DMS79 treated with DMSO at 0.1 percent for 48 hours (cell line): ENCODE measurements around the gene AFTPH.
A peak's percentile ranks its signal among the peaks of the same experiment; 100 is the strongest.

ENCODE experiments used
- DNase-seq: peaks from one replicate; lab custom pipeline; 2025; lab: John Stamatoyannopoulos, UW

AFTPH gene, protein sequence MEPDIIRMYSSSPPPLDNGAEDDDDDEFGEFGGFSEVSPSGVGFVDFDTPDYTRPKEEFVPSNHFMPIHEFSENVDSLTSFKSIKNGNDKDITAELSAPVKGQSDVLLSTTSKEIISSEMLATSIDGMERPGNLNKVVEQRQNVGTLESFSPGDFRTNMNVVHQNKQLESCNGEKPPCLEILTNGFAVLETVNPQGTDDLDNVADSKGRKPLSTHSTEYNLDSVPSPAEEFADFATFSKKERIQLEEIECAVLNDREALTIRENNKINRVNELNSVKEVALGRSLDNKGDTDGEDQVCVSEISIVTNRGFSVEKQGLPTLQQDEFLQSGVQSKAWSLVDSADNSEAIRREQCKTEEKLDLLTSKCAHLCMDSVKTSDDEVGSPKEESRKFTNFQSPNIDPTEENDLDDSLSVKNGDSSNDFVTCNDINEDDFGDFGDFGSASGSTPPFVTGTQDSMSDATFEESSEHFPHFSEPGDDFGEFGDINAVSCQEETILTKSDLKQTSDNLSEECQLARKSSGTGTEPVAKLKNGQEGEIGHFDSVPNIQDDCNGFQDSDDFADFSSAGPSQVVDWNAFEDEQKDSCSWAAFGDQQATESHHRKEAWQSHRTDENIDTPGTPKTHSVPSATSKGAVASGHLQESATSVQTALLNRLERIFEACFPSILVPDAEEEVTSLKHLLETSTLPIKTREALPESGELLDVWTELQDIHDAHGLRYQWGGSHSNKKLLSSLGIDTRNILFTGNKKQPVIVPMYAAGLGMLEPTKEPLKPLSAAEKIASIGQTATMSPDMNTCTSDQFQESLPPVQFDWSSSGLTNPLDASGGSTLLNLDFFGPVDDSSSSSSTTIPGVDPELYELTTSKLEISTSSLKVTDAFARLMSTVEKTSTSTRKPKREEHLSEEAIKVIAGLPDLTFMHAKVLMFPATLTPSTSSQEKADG

DNA sequence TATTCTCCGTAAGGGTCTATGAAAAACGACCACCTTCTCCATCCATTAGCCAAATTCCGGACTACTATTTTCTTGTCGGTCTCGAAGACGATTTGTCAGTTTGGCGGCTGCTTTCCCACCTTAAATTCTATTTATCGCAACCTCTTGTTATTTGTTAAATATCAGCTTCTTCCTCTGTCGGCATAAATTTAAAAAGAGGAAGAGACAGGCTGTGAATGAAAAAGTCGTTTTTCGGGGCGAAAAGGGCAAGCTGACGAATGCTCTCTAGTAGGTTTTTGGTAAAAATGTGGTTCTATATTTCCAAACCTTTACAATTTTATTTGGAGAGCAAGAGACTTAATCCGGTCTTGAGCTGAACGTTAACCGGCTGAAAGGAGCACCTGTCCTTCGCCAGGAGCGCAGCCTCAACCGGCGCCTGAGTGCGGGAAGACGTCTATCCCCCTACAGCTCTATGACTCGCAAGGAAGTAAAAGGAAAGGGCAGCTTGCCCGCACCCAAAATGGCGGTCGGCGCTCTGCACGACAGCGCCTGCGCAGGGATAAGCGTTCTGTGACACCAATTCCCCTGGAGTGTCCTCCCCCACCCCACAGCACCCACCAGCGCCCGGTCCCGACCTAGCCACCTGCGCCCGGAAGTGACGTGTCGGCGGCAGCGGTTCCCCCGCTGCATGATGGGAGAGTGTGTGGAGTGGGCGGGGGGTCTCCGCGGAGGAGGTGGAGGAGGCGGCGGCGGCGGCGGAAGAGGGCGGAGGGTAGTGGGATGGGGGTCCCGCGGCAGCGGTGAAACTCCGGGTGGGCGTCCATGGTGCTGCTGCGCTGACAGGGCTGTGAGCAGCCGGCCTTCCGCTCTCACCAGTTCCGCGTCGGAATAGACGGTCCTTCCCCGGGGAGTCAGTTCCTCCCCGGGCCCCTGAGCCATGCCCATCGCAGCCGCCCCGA lies at the start of gene AFTPH:
AFTPH (plus strand) TSS at position 663 of the 938 bp plus-strand sequence. CDS start 27,147 bp downstream, outside the sequence.
- DNase-seq, result peak; percentile 97

- no peak for DNase-seq
Measured at GRCh38 chr2:64474636-64475035, 49.5 kb upstream of the AFTPH start.

GRCh38 chr2:64477037-64477436 lies 47.1 kb upstream of the AFTPH start:
- DNase-seq, result no peak

DNA sequence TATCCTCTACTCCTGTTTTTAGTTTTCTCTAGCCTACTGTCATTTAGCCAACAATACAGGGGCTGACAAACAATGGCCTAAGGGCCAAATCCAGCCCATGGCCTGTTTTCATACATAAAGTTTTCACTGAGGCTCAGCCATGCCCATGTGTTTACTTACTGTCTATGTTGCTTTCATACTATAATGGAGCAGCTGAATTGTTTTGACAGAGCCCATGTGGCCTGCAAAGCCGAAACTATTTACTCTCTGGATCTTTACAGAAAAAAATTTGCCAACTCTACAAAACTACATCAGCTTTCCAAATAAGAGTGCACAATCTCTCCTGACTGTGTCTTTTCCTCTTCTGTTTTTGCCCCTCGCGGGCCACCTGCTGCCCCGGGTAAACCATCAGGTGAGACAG lies 46.1 kb upstream of the AFTPH start:
- DNase-seq, result no peak

DNA sequence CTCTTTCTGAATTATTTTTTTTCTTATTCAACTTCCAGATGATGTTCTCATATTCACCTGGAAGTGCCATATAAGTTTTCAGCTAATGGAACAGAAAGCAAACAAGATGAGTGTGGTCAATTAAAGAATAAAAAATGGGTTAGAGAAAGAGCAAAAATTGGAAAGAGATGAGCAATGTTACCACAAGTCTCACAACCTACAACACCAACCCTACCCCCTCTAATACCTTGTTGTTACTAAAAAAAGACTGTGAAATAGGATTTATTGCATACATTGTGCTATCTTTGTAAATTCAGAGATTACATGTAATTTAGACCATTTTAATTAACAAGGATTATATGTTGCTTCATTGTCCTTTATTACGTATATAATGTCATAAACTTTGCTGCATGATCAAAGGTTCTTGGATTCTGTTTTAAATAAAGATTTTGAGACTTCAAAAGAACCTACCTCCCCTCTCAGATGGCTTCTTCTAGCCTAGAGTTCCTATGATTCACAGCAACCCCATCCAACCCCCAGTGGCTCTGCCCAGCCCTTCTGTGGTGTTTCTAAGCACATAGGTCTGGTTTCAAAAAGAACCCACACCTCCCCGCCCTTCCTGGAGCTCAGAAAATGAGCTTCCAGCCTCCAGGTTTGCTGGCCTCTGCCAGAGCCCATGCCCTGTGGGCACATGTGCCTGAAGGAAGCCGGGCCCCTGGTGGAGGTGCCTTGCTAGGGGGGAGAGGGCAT lies 45.5 kb upstream of the AFTPH start:
- no peak for DNase-seq

GRCh38 chr2:64479259-64480117 lies 44.6 kb upstream of the AFTPH start:
- DNase-seq, result no peak

DNA sequence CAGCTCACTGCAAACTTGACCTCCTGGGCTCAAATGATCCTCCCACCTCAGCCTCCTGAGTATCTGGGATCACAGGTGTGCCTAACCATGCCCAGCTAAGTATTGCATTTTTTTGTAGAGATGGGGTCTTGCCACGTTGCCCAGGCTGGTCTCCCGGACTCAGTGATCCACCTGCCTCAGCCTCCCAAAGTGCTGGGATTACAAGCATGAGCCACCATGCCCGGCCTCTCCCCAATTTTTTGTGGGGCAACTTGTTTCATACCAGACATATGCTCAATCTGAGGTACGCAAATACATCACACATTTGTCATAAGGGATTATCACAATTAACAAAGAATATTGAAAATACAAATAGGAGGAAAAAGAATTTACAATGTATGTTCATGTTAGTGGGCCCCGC lies 42.5 kb upstream of the AFTPH start:
- DNase-seq, result no peak

- no peak for DNase-seq
Measured at GRCh38 chr2:64482243-64482642, 41.9 kb upstream of the AFTPH start.

- DNase-seq, result peak; percentile 20
Measured at GRCh38 chr2:64482765-64483504, 41.2 kb upstream of the AFTPH start.

DNA sequence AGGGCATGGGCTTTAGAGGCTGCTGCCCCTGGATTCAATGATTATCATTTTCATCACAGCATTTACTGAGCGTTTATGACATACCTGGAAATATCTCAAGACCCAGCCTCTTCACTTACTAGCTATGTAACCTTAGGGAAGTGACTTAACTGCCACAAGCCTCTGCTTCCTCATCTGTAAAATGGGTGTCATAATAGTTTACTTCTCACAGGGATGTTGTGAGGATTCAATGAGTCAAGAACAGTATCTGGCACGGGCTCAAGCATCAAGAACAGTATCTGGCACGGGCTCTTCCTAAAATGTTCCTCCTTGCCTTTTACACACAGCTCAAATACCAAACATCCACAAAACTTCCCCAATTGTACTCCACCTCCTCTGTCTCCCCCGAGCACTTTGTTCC lies 38.8 kb upstream of the AFTPH start:
- DNase-seq, result no peak

GRCh38 chr2:64485961-64486360 lies 38.2 kb upstream of the AFTPH start:
- peak; percentile 86 for DNase-seq

DNA sequence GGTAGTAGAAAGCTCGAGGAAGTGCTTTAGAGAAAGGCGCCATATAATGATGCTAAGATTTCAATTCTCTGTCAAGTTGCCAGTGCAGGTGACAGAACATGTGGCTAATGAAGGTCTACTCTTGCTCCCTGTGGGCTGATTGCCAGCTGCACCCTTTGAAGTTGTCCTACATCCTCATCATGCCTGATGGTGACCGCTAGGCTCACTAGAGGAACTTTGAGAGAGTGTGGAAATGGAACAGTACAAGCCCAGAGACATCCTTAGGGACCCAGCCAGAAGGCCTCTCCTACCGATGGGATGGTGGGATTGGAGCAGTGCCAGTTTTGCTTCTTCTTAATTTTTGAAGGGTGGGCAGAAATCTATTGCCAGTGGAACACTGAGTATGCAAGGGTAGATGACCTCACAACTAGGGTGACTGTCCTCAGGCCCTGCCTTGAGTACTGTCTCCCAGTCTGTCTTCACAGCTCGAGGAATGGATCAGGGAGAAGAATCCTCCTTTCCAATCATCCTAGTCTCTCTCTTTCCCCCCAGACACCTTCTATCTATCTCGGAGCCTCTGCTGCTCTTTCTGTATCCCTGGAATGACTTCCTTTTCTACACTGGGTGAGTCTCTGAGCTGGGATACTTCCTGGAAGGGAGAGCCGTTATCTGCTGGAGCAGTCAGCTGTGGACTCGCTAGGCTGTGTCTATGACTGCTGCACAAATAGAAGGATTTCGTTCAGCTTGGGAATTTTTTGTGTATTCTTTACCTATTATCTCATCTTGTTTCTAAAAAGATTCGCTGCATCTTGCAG lies 36.7 kb upstream of the AFTPH start:
- peak; percentile 24 for DNase-seq

- DNase-seq, result peak; percentile 44
Measured at GRCh38 chr2:64488050-64488974, 35.8 kb upstream of the AFTPH start.

GRCh38 chr2:64489081-64489751 lies 34.9 kb upstream of the AFTPH start:
- DNase-seq, result no peak

GRCh38 chr2:64491426-64491825 lies 32.7 kb upstream of the AFTPH start:
- DNase-seq, result no peak

GRCh38 chr2:64492272-64492671 lies 31.9 kb upstream of the AFTPH start:
- no peak for DNase-seq

DNA sequence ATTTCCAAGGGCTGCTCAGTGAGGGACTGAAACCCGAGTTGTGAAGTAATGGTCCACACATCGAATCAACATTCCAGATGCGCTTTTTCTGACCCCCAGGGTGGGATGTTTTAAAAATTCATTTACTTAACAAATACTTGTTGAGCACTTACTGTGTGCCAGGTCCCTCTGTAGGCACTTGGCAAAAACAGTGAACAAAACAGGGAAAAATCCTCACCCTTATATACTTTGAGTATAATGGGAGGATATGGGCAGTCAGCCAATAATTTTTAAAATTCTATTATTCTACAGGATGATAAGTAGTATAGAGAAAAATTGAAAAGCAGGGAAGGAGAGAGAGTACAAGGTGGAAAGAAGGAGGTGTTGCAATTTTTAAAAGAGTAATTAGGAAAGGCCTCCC lies 31.3 kb upstream of the AFTPH start:
- no peak for DNase-seq
